ENCODE measurements around the gene FBXO48.
A peak's percentile ranks its signal among the peaks of the same experiment; 100 is the strongest.

Gene FBXO48

DNA sequence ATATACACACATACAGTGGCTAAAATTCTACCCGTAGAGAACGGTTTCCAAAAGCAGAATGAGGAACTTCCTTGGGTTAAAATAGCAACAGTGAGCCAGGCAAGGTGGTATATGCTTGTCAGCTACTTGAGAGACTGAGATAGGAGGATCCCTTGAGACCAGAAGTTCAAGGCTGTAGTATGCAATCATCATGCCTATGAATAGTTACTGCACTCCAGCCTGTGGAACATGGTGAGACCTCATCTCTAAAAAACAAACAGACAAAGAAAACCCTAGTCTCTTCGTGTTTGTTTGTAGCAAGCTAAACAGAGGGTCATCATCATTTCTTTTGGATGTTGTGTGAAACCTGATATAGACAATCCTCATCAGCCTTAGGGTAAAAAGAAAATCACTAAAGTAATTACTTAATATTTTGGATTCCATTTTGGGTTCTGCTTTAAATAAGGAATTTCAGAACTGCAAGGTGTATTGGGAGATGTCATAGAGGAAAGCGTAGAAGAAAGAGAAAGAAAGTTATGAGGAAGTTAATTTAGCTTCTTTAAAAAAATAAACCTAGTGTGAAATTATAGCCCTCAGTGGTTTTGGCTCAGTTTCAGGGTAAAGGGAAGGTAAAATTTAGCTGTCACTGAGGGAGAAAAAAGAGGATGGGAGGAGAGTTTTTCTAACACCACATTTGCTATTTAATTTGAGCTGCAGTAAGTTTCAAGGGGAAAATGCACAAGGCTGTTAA is 55.5 kb downstream of the FBXO48 start:
- no peaks in the 10 kb centered on the region for H3K27me3 ChIP-seq (replicated peaks in 2 of 5; ENCODE audit: control insufficient read depth in 4 of 5, insufficient read depth in 5 of 5, low read length in 4 of 5)
- H3K27ac ChIP-seq (ENCODE audit: insufficient read depth in 1 of 2, low read depth in 1 of 2, low read length in 2 of 2, poor library complexity in 1 of 2, severe bottlenecking in 2 of 2) = peak overlapping the region; percentile 26 to 47
- 0% methylated on average over 2 of the region's 4 CpGs for WGBS (ENCODE audit: insufficient coverage)
- H3K4me1 ChIP-seq (ENCODE audit: control extremely low read depth in 1 of 4, control insufficient read depth in 4 of 4, insufficient read depth in 4 of 4, low read length in 3 of 4) = peaks cover 7 to 52% (median 35%) of the 10 kb centered on the region in 4 experiments
- no peaks in the 10 kb centered on the region for H3K36me3 ChIP-seq (ENCODE audit: control insufficient read depth in 4 of 4, insufficient read depth in 4 of 4, low read length in 3 of 4)
- no peaks in the 10 kb centered on the region for H3K9me3 ChIP-seq (ENCODE audit: control extremely low read depth in 1 of 5, control insufficient read depth in 4 of 5, insufficient read depth in 2 of 5, low read depth in 1 of 5, low read length in 4 of 5)
- ChIA-PET POLR2A (no interaction called here), CTCF (interaction anchor here (1.0 to 1.1 kb wide), 3 partner anchors 8 to 227 kb away, joined by 3 to 5 read pairs (median 4); no protein-coding TSS in a partner anchor)
- peak; percentile 52 to 88 (median 87) for DNase-seq
- H3K4me3 ChIP-seq (ENCODE audit: control insufficient read depth in 1 of 7, extremely low read depth in 1 of 7, insufficient read depth in 4 of 7, low read depth in 2 of 7, low read length in 6 of 7) = peak overlapping the region in 6 of 7 experiments; percentile 12 to 52 (median 35)

Data from common myeloid progenitor, CD34-positive (primary cell).